Kidney epithelial cell (primary cell): ENCODE data around the gene CASZ1. TPM values are rescaled to one million over a fixed set of nuclear protein-coding genes. Genes with fewer than 3 reads are reported as not detected.

Source experiments
- DNase-seq: peaks from one replicate; pipeline ENCODE4 v3.0.0-alpha.2; 2010; ENCODE audit warnings: low read depth
- H3K27me3 ChIP-seq: 2 replicates; pipeline ENCODE4 v1.6.0; 2011; ENCODE audit warnings: low read length; ENCODE audit not compliant: control insufficient read depth, insufficient read depth
- H3K36me3 ChIP-seq: 2 replicates; pipeline ENCODE4 v1.5.1; 2011; ENCODE audit warnings: low read length; ENCODE audit not compliant: control insufficient read depth, insufficient read depth
- H3K4me3 ChIP-seq: 2 replicates; pipeline ENCODE4 v1.5.1; 2011; ENCODE audit warnings: low read depth, mild to moderate bottlenecking, control low read depth, low read length
- CTCF ChIP-seq: IDR thresholded peaks from 2 replicates; pipeline ENCODE4 v1.5.1; 2011; ENCODE audit warnings: mild to moderate bottlenecking, moderate library complexity, low read length, control low read depth, inconsistent platforms; ENCODE audit not compliant: insufficient read depth, poor library complexity, severe bottlenecking
- total RNA-seq: library from RNA; depleted of rRNA; stranded (reverse); fragments of >200 nt; gene quantifications from 2 replicates; pipeline ENCODE4 v1.2.3, GENCODE V29; 2015

CASZ1 gene
- total RNA-seq, 1 donor from 2014 or later = 28.2 TPM

DNA sequence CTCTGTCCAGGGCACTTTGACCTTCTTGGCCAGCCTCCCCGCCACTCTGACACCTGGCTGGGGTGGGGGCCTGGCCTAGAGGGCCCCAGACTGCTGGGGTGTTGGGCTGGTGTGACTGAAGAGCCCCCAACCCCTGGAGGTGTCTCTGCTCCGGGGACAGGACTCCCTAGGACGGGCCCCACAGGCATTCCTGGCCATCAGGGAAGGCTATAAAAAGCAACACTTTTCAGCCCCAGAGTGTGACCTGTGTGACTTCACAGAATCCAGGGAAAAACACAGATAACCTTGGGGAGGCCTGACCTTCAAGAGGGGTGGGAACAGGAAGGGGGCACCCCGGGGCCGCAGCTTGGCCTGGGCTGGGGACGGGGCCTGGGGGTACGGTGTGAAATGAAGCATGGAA lies 24.0 kb upstream of the CASZ1 start:
- no peak for DNase-seq
- H3K36me3 ChIP-seq = no peaks in the 10 kb centered on the region
- no peak for TF ChIP-seq CTCF

GRCh38 chr1:10819198-10819901 lies 22.9 kb upstream of the CASZ1 start:
- Histone ChIP-seq H3K36me3 (no peaks in the 10 kb centered on the region), H3K27me3 (peaks cover 18% of the 10 kb centered on the region)
- no peak for TF ChIP-seq CTCF

More for the DNA sequence above, 24.0 kb upstream of the CASZ1 start:
- peaks cover 17% of the 10 kb centered on the region for H3K27me3 ChIP-seq
- H3K4me3 ChIP-seq = no peak overlapping the region

DNA sequence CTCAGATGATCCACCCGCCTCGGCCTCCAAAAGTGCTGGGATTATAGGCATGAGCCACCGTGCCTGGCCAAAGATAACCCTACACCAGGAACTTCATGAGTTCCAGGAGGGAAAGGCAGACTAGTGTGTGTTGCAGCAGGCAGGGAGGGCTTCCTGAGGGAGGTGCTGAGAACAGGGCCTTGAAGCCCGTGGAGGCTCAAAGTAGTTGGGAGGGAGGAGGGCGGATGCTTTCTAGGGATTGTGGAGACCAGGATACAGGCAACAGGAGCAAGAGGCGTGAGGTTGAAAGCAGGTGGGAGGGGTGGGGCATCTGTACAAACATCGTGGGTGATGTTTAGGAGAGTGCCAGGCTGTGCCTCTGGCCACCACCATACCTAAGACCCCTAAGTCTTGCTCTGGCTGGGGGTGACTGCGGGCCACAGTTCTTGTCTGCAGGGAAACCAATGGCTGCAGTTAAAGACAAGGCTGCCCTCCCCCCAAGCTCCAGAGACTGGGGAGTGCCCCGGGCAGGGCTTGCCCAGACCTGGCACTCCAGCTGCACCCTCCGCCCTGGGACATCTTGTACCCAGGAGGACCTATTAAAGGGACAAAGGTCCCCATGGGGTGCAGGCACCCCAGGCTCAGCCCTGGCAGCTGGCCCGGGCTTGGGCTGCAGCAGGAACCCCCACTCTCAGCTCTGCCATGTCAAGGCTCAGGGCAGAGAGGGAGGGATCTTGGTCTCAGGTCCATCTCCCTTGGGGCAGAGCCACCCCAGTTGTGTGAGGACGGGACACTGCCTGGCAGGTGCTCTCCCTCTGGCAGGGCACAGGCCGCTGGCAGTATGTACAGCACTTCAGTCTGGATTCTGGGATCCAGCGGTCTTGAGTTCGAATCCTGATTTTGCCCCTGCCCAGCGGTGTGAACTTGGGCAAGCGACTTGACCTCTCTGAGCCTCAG lies 22.1 kb upstream of the CASZ1 start:
- DNase-seq = no peak
- Histone ChIP-seq H3K27me3 (peaks cover 26% of the 10 kb centered on the region), H3K36me3 (no peaks in the 10 kb centered on the region), H3K4me3 (no peak overlapping the region)
- TF ChIP-seq CTCF = no peak

More at GRCh38 chr1:10819198-10819901, 22.9 kb upstream of the CASZ1 start:
- no peak for DNase-seq
- no peak overlapping the region for H3K4me3 ChIP-seq

DNA sequence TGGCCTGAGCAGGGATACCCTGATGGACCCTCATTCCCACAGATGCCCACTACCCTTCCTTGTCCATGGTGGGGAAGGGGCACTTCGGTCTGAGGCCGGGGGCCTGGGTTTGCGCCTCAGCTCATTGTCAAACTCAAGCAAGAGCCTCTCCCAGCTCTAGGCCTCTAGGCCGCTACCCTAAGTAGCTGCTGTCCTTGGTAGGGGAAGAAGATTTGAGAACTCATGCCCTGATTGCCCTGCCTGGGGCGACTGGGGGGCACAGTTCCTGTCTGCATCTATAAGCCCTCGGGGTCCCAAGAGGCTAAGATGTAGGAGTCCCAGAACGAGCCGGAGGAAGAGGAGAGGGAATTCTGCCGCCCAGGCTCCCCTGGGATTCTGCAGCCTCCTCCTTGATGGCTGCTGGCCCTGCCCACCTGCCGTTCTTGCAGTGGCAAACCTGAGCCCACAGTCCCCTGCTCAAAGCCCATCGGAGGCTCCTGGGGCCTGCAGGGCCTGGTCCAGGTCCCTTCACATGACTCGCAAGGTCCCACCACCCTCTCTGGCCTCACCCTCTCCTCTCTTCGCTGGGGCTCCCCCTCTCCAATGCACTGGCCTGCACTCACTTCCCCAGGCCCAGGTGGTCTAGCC lies 20.4 kb upstream of the CASZ1 start:
- Histone ChIP-seq H3K36me3 (no peaks in the 10 kb centered on the region), H3K4me3 (no peak overlapping the region), H3K27me3 (peaks cover 29% of the 10 kb centered on the region)
- no peak for DNase-seq
- no peak for TF ChIP-seq CTCF

DNA sequence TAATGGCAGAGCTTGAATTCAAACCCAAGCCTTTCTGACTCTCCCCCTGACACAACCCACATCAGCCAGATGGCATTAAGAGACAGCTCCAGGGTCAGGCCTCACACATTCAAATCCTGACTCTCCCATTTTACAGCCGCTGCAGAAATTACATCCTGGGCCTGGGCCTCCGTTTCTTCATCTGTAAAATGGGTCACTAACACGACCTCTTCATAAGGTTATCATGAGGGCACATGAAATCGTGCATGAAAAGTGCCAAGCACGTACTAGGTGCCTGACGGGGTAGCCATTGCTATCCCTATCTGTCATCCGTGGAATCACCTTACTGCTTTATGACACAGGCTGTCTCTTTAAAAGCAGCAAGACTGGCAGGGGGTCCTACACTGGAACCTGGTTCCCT lies 19.8 kb upstream of the CASZ1 start:
- H3K27me3 ChIP-seq = peaks cover 29% of the 10 kb centered on the region

More for the DNA sequence above, 19.8 kb upstream of the CASZ1 start:
- Histone ChIP-seq H3K4me3 (no peak overlapping the region), H3K36me3 (no peaks in the 10 kb centered on the region)
- TF ChIP-seq CTCF = no peak
- DNase-seq = no peak
